Measurements from ENCODE around the gene SCN2B.

GRCh38 chr11:118210323-118210722, 33.9 kb upstream of the SCN2B start:
- TF ChIP-seq CTCF (IDR thresholded peaks at IDR 0.05) (no peak), EP300 (IDR thresholded peaks at IDR 0.05) (no peak), POLR2A (IDR thresholded peaks at IDR 0.05) (no peak), POLR2AphosphoS5 (IDR thresholded peaks at IDR 0.05) (no peak)
